ENCODE data around the gene MAP7D2. TPM values are rescaled to one million over a fixed set of nuclear protein-coding genes. Genes with fewer than 3 reads are reported as not detected.

MAP7D2 gene
- total and polyA plus RNA-seq, 9 of the 15 experiments (the other 6 are each of a cell fraction or from before 2014, with no cell fraction given), result 0.01 to 0.04 (median 0.03) TPM; not detected in 4

DNA sequence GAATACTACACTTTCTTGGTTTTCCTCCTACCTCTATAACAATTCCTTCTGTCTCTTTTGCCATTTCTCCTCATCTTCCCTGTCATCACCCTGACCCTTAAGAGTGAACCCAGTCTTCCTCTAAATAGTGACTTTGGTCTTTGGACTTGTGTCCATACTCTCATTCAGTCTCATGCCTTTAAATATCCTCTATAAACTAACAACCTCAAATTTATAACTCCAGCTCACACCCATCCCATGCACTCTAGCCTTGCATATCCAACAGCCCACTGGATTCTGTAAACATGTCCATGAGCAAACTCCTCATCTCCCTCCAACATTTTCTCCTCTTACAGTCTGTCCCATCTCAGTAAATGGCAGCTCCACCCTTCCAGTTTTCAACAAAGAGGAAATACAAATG, 140.9 kb downstream of the MAP7D2 start (continued):
- TF ChIP-seq, protein P1, sequence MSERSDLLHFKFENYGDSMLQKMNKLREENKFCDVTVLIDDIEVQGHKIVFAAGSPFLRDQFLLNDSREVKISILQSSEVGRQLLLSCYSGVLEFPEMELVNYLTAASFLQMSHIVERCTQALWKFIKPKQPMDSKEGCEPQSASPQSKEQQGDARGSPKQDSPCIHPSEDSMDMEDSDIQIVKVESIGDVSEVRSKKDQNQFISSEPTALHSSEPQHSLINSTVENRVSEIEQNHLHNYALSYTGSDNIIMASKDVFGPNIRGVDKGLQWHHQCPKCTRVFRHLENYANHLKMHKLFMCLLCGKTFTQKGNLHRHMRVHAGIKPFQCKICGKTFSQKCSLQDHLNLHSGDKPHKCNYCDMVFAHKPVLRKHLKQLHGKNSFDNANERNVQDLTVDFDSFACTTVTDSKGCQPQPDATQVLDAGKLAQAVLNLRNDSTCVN (CRISPR knock-in tag; IDR thresholded peaks at IDR 0.05), result no peak

DNA sequence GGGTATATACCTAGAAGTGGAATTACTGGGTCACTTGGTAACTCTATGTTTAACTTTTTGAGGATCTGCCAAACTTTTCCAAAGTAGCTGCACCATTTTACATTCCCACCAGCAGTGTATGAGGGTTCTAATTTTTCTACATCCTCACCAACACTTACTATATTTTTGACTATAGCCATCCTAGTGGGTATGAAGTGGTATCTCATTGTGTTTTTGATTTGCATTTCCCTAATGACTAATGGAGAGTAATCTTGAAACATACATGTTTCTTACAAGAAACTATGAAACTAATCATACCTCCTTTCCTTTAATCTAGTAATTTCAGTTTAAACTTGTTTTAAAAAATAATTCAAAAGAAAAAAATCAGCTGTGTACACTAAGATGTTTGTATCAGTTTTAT, 143.7 kb downstream of the MAP7D2 start:
- FAIRE-seq, result no peak
- BruUV-seq (replicated peaks), result no TSS peak

DNA sequence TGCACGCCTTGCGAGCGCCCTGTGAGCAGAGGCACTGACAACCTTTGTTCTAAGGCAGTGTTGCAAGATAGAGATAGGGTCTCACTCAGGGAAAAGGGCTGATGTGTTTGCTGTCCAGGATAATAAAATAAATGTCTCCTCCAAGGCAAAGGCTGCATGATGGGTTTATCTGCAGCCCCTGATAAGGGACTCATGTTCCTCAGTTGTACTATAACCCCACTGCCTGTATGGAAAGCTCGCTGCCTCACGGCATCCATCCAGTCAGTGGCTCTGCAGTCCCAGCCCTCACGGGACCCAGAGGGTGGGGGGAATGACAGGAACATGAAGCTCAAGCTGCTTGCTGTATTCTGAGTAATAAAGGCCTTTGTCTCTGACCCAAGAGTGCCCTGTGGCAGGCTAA, 148.4 kb downstream of the MAP7D2 start:
- Histone ChIP-seq H3K27me3 (ENCODE audit: control insufficient read depth in 2 of 2, insufficient read depth in 2 of 2, low read length in 2 of 2) (no peaks in the 10 kb centered on the region), H3K9me3 (replicated peaks; ENCODE audit: control insufficient read depth, insufficient read depth, low read depth, low read length) (no peaks in the 10 kb centered on the region), H3K27ac (ENCODE audit: extremely low read depth, low read depth, low read length) (no peak overlapping the region), H3K4me2 (ENCODE audit: insufficient read depth, low read length) (no peak overlapping the region), H3K79me2 (ENCODE audit: control insufficient read depth, insufficient read depth, low read length) (no peaks in the 10 kb centered on the region), H3K9ac (ENCODE audit: insufficient read depth in 1 of 2, low read depth in 2 of 2, low read length in 2 of 2) (no peak overlapping the region), H3K9me1 (ENCODE audit: control insufficient read depth, insufficient read depth, low read length) (no peaks in the 10 kb centered on the region), H4K20me1 (replicated peaks; ENCODE audit: control insufficient read depth, insufficient read depth, low read length) (no peaks in the 10 kb centered on the region), H3K4me1 (replicated peaks in 1 of 2; ENCODE audit: control insufficient read depth in 2 of 2, insufficient read depth in 2 of 2, low read length in 2 of 2) (no peaks in the 10 kb centered on the region; a peak in 2 of 5 replicates), H2AFZ (ENCODE audit: low read depth, low read length) (no peak overlapping the region), H3K4me3 (no peak overlapping the region), H3K36me3 (ENCODE audit: control insufficient read depth, insufficient read depth, low read length) (0 out of 3 replicates have a peak, but pooled peaks cover 2% of the 10 kb centered on the region)
- no TSS peak for BruUV-seq (replicated peaks)
- intact Hi-C loops (cut with micrococcal nuclease) (no loop called here), in situ Hi-C loops (cut with MboI) (no loop called here)
- ATAC-seq (peak; percentile 40), DNase-seq (ENCODE audit: extremely low read depth in 1 of 4, low spot score in 3 of 4) (peak in 2 of 4 experiments; percentile 5 to 40), FAIRE-seq (no peak)
- TF ChIP-seq CBFA2T3 (IDR thresholded peaks at IDR 0.05), result 0 out of 2 replicates have a peak, but pooled peaks have one; percentile 13
- TF ChIP-seq POLR2AphosphoS2 (IDR thresholded peaks at IDR 0.05; ENCODE audit: low read length), result no peak
- TF ChIP-seq MTA2 (IDR thresholded peaks at IDR 0.05; ENCODE audit: low read depth), result no peak
- CTCF ChIA-PET (ENCODE audit: low intra/inter-chr PET ratio), result no interaction called here
- 9% methylated on average over 6 of the region's 6 CpGs for WGBS (ENCODE audit: insufficient coverage, low coverage, missing lambda C conversion rate)
- POLR2A ChIA-PET, result no interaction called here

More for the DNA sequence above, 143.7 kb downstream of the MAP7D2 start:
- in situ Hi-C loops (cut with MboI), result no loop called here
- ChIA-PET CTCF (ENCODE audit: low intra/inter-chr PET ratio) (no interaction called here), POLR2A (no interaction called here)
- Histone ChIP-seq H3K9me1 (ENCODE audit: control insufficient read depth, insufficient read depth, low read length) (no peaks in the 10 kb centered on the region), H3K27ac (ENCODE audit: extremely low read depth, low read depth, low read length) (no peak overlapping the region), H3K79me2 (ENCODE audit: control insufficient read depth, insufficient read depth, low read length) (no peaks in the 10 kb centered on the region), H3K9ac (ENCODE audit: insufficient read depth in 1 of 2, low read depth in 2 of 2, low read length in 2 of 2) (no peak overlapping the region), H3K27me3 (ENCODE audit: control insufficient read depth in 2 of 2, insufficient read depth in 2 of 2, low read length in 2 of 2) (no peaks in the 10 kb centered on the region), H3K9me3 (replicated peaks; ENCODE audit: control insufficient read depth, insufficient read depth, low read depth, low read length) (no peaks in the 10 kb centered on the region), H3K4me3 (no peak overlapping the region), H3K4me1 (replicated peaks in 1 of 2; ENCODE audit: control insufficient read depth in 2 of 2, insufficient read depth in 2 of 2, low read length in 2 of 2) (no peaks in the 10 kb centered on the region; a peak in 2 of 5 replicates), H4K20me1 (replicated peaks; ENCODE audit: control insufficient read depth, insufficient read depth, low read length) (no peaks in the 10 kb centered on the region), H2AFZ (ENCODE audit: low read depth, low read length) (no peak overlapping the region), H3K4me2 (ENCODE audit: insufficient read depth, low read length) (no peak overlapping the region), H3K36me3 (ENCODE audit: control insufficient read depth, insufficient read depth, low read length) (no peaks in the 10 kb centered on the region)
- ATAC-seq (no peak), DNase-seq (ENCODE audit: extremely low read depth in 1 of 4, low spot score in 3 of 4) (no peak)
- TF ChIP-seq CCNT2 (IDR thresholded peaks at IDR 0.05; ENCODE audit: borderline replicate concordance, extremely low read depth, insufficient read length, low read depth, low read length), result no peak
- intact Hi-C loops (cut with micrococcal nuclease), result no loop called here
